ENCODE measurements around the gene RPP21. TPM values are rescaled to one million over a fixed set of nuclear protein-coding genes. Genes with fewer than 3 reads are reported as not detected.

Gene RPP21
- total RNA-seq, 1 donor from 2014 or later = 29.3 TPM

- H3K27me3 ChIP-seq = no peaks in the 10 kb centered on the region
- ATAC-seq = peak; percentile 92
- H3K27ac ChIP-seq = peak within 1 kb of the TSS; percentile 99
- H3K9me3 ChIP-seq = no peaks in the 10 kb centered on the region
- DNase-seq = peak; percentile 95
- H3K36me3 ChIP-seq = peaks cover 26% of the 10 kb centered on the region
- intact Hi-C loops (cut with DNase I) = no loop called here
- no peak for TF ChIP-seq CTCF (IDR thresholded peaks at IDR 0.05)
- H3K4me3 ChIP-seq = peak within 1 kb of the TSS; percentile 99
- H3K4me1 ChIP-seq = peaks cover 30% of the 10 kb centered on the region
These were observed 18.3 kb upstream of the RPP21 start, which contains the start of gene TRIM39 for GRCh38 chr6:30326526-30327231. TSS of gene TRIM39 (plus strand) at chr6:30326927. CDS start at chr6:30329318, 2,391 bp downstream.

- peaks cover 30% of the 10 kb centered on the region for H3K4me1 ChIP-seq
- peaks cover 32% of the 10 kb centered on the region for H3K36me3 ChIP-seq
- DNase-seq = no peak
- intact Hi-C loops (cut with DNase I) = no loop called here
- TF ChIP-seq CTCF (IDR thresholded peaks at IDR 0.05) = no peak
- peak overlapping the region; percentile 99 for H3K27ac ChIP-seq
- peak overlapping the region; percentile 99 for H3K4me3 ChIP-seq
- no peaks in the 10 kb centered on the region for H3K9me3 ChIP-seq
- ATAC-seq = no peak
- no peaks in the 10 kb centered on the region for H3K27me3 ChIP-seq
These were observed 17.7 kb upstream of the RPP21 start for GRCh38 chr6:30327232-30327746.

GRCh38 chr6:30328397-30328796, 16.6 kb upstream of the RPP21 start:
- ATAC-seq (no peak), DNase-seq (no peak)
- Histone ChIP-seq H3K4me1 (peaks cover 30% of the 10 kb centered on the region), H3K9me3 (no peaks in the 10 kb centered on the region), H3K27ac (no peak overlapping the region), H3K36me3 (peaks cover 40% of the 10 kb centered on the region), H3K4me3 (no peak overlapping the region), H3K27me3 (no peaks in the 10 kb centered on the region)
- no peak for TF ChIP-seq CTCF (IDR thresholded peaks at IDR 0.05)
- intact Hi-C loops (cut with DNase I) = no loop called here

- H3K27ac ChIP-seq = no peak overlapping the region
- H3K9me3 ChIP-seq = no peaks in the 10 kb centered on the region
- no peaks in the 10 kb centered on the region for H3K27me3 ChIP-seq
- H3K36me3 ChIP-seq = peaks cover 48% of the 10 kb centered on the region
- intact Hi-C loops (cut with DNase I) = no loop called here
- H3K4me3 ChIP-seq = no peak overlapping the region
- DNase-seq = peak; percentile 74
- no peak for TF ChIP-seq CTCF (IDR thresholded peaks at IDR 0.05)
- peaks cover 23% of the 10 kb centered on the region for H3K4me1 ChIP-seq
- peak; percentile 7 for ATAC-seq
These were observed 15.6 kb upstream of the RPP21 start for GRCh38 chr6:30329331-30329730.

- Histone ChIP-seq H3K4me3 (no peak overlapping the region), H3K36me3 (peaks cover 74% of the 10 kb centered on the region), H3K4me1 (peaks cover 9% of the 10 kb centered on the region), H3K9me3 (no peaks in the 10 kb centered on the region), H3K27ac (no peak overlapping the region), H3K27me3 (no peaks in the 10 kb centered on the region)
- no peak for DNase-seq
- intact Hi-C loops (cut with DNase I) = no loop called here
- no peak for TF ChIP-seq CTCF (IDR thresholded peaks at IDR 0.05)
- ATAC-seq = no peak
These were observed 13.0 kb upstream of the RPP21 start for GRCh38 chr6:30331981-30332380.
